ENCODE results near the gene ARSJ.

Gene ARSJ

GRCh38 chr4:113901994-113902787, 77.3 kb downstream of the ARSJ start:
- Histone ChIP-seq H3K9ac (ENCODE audit: low read length) (no peak overlapping the region), H2AFZ (ENCODE audit: low read depth, low read length, severe bottlenecking) (no peak overlapping the region), H4K20me1 (ENCODE audit: low read depth, low read length) (no peaks in the 10 kb centered on the region), H3K9me3 (ENCODE audit: insufficient read depth, low read length) (no peaks in the 10 kb centered on the region), H3K27me3 (ENCODE audit: low read length) (no peaks in the 10 kb centered on the region), H3F3A (ENCODE audit: insufficient read depth) (no peaks in the 10 kb centered on the region), H3K4me2 (ENCODE audit: low read depth, low read length, poor library complexity, severe bottlenecking) (no peak overlapping the region), H3K36me3 (ENCODE audit: low read length) (no peaks in the 10 kb centered on the region), H3K9me2 (replicated peaks; ENCODE audit: insufficient read depth, low read length) (no peaks in the 10 kb centered on the region), H3K79me2 (ENCODE audit: insufficient read depth, low read length) (no peaks in the 10 kb centered on the region), H3K4me3 (ENCODE audit: insufficient read depth, low read length, poor library complexity, severe bottlenecking) (no peak overlapping the region), H3K27ac (ENCODE audit: low read depth, low read length) (no peak overlapping the region)
- no peak for TF ChIP-seq CTCF (IDR thresholded peaks at IDR 0.05; ENCODE audit: insufficient read depth, low read length, poor library complexity, severe bottlenecking)
- TF ChIP-seq EZH2phosphoT487 (conservative IDR thresholded peaks at IDR 0.05; ENCODE audit: low read length), result no peak

- no peaks in the 10 kb centered on the region for H4K20me1 ChIP-seq (ENCODE audit: low read depth, low read length)
- no peak overlapping the region for H2AFZ ChIP-seq (ENCODE audit: low read depth, low read length, severe bottlenecking)
- no peaks in the 10 kb centered on the region for H3K9me2 ChIP-seq (replicated peaks; ENCODE audit: insufficient read depth, low read length)
- H3K9ac ChIP-seq (ENCODE audit: low read length), result no peak overlapping the region
- no peak for TF ChIP-seq CTCF (IDR thresholded peaks at IDR 0.05; ENCODE audit: insufficient read depth, low read length, poor library complexity, severe bottlenecking)
- TF ChIP-seq EZH2phosphoT487 (conservative IDR thresholded peaks at IDR 0.05; ENCODE audit: low read length), result no peak
- H3F3A ChIP-seq (ENCODE audit: insufficient read depth), result no peaks in the 10 kb centered on the region
- H3K36me3 ChIP-seq (ENCODE audit: low read length), result no peaks in the 10 kb centered on the region
- H3K79me2 ChIP-seq (ENCODE audit: insufficient read depth, low read length), result no peaks in the 10 kb centered on the region
- no peak overlapping the region for H3K27ac ChIP-seq (ENCODE audit: low read depth, low read length)
- no peak overlapping the region for H3K4me3 ChIP-seq (ENCODE audit: insufficient read depth, low read length, poor library complexity, severe bottlenecking)
- H3K27me3 ChIP-seq (ENCODE audit: low read length), result no peaks in the 10 kb centered on the region
- H3K4me2 ChIP-seq (ENCODE audit: low read depth, low read length, poor library complexity, severe bottlenecking), result peak overlapping the region; percentile 1
- H3K9me3 ChIP-seq (ENCODE audit: insufficient read depth, low read length), result no peaks in the 10 kb centered on the region
Observed at GRCh38 chr4:113899271-113900070, 80.0 kb downstream of the ARSJ start.

DNA sequence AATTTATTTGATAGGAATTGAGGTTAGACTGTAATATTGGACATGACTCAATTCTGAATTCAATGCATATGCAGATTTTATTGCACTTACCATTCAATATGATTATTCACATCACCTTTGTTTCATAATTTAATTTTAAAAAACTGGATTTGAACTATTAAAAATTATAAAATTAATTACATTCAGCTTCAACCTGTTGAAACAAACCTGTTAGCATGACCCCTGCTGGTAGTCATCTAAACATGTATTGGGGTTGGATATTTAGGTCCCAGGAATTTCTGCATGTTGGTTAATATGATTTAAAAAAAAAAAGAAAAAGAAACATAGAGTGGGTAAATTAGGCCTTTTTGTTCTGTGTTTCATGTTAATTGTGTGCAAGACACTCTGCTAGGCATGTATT, 85.9 kb downstream of the ARSJ start:
- Histone ChIP-seq H3K36me3 (ENCODE audit: low read length) (no peaks in the 10 kb centered on the region), H2AFZ (ENCODE audit: low read depth, low read length, severe bottlenecking) (no peak overlapping the region), H3K27me3 (ENCODE audit: low read length) (no peaks in the 10 kb centered on the region), H3F3A (ENCODE audit: insufficient read depth) (no peaks in the 10 kb centered on the region), H3K9me3 (ENCODE audit: insufficient read depth, low read length) (no peaks in the 10 kb centered on the region), H3K9ac (ENCODE audit: low read length) (no peak overlapping the region), H3K4me2 (ENCODE audit: low read depth, low read length, poor library complexity, severe bottlenecking) (no peak overlapping the region), H3K27ac (ENCODE audit: low read depth, low read length) (no peak overlapping the region), H3K79me2 (ENCODE audit: insufficient read depth, low read length) (no peaks in the 10 kb centered on the region), H4K20me1 (ENCODE audit: low read depth, low read length) (no peaks in the 10 kb centered on the region), H3K4me3 (ENCODE audit: insufficient read depth, low read length, poor library complexity, severe bottlenecking) (no peak overlapping the region), H3K9me2 (replicated peaks; ENCODE audit: insufficient read depth, low read length) (no peaks in the 10 kb centered on the region)
- TF ChIP-seq CTCF (IDR thresholded peaks at IDR 0.05; ENCODE audit: insufficient read depth, low read length, poor library complexity, severe bottlenecking), result no peak
- no peak for TF ChIP-seq EZH2phosphoT487 (conservative IDR thresholded peaks at IDR 0.05; ENCODE audit: low read length)
